Esophagus muscularis mucosa (tissue), 4 donors: ENCODE data around the gene HS6ST1. TPM values are rescaled to one million over a fixed set of nuclear protein-coding genes. Genes with fewer than 3 reads are reported as not detected.
"Not testable (repeated sequence)": the region's sequence is repeated elsewhere in the genome, so short reads cannot be mapped to it uniquely, and the experiment has no call there.

Source experiments
- DNase-seq: peaks from one replicate; pipeline ENCODE4 v3.0.0-alpha.2; 2017; ENCODE audit errors: extremely low spot score
- H3K27ac ChIP-seq, 4 donors: fragments of 200-600 bp; sonication (generic); replicated peaks in 1 of 4; 1 replicate in 3 of 4; 2 replicates in 1 of 4; pipeline ENCODE4 v1.5.1; 2016 to 2019; ENCODE audit warnings: mild to moderate bottlenecking in 1 of 4
- H3K27me3 ChIP-seq, 4 donors: fragments of 200-600 bp; sonication (generic); one replicate each; pipeline versions ENCODE4 v1.5.1 to v1.6.0; 2016 to 2019
- H3K36me3 ChIP-seq, 4 donors: fragments of 200-600 bp; sonication (generic); one replicate each; pipeline ENCODE4 v1.5.1; 2016 to 2019
- H3K4me1 ChIP-seq, 4 donors: fragments of 200-600 bp; sonication (generic); one replicate each; pipeline ENCODE4 v1.5.1; 2016 to 2019
- H3K4me3 ChIP-seq, 4 donors: fragments of 200-600 bp; sonication (generic); 1 replicate in 2 of 4; 2 replicates in 2 of 4; pipeline ENCODE4 v1.5.1; 2016 to 2019; ENCODE audit warnings: mild to moderate bottlenecking in 4 of 4, moderate library complexity in 1 of 4
- H3K9me3 ChIP-seq, 4 donors: fragments of 200-600 bp; sonication (generic); 1 replicate in 3 of 4; 2 replicates in 1 of 4; pipeline ENCODE4 v1.5.1; 2016 to 2019
- CTCF ChIP-seq, 3 experiments: fragments of 200-600 bp in 2 of 3; fragments of 450-650 bp in 1 of 3; sonication (generic) in 2 of 3; IDR thresholded peaks; one replicate each; pipeline ENCODE4 v1.5.1; 2017 to 2019; ENCODE audit warnings: antibody characterized with exemption in 3 of 3, mild to moderate bottlenecking in 2 of 3, moderate library complexity in 1 of 3
- EP300 ChIP-seq: sonication (generic); formaldehyde crosslinking; IDR thresholded peaks from one replicate; pipeline ENCODE4 v1.6.1; 2017; ENCODE audit warnings: antibody characterized with exemption
- POLR2A ChIP-seq: fragments of 450-650 bp; IDR thresholded peaks from one replicate; pipeline ENCODE4 v1.6.1; 2017; ENCODE audit warnings: antibody characterized with exemption, moderate library complexity, mild to moderate bottlenecking, low read depth
- POLR2AphosphoS5 ChIP-seq, 2 donors: sonication (generic); formaldehyde crosslinking; IDR thresholded peaks; one replicate each; pipeline ENCODE4 v1.6.1; 2017; ENCODE audit warnings: antibody characterized with exemption in 2 of 2
- WGBS: methylation state at CpG from one replicate; pipeline ENCODE4 v1.1.5; 2018; 5-methylcytosine and 5-hydroxymethylcytosine counted together
- intact Hi-C: fragments of 100-400 bp; cut with DNase I; formaldehyde crosslinking; loops from one replicate; pipeline ENCODE4 v1.15.1; 2023
- total RNA-seq, 4 donors: library from RNA; depleted of rRNA; stranded (reverse); fragments of >200 nt; gene quantifications; one replicate each; pipeline versions ENCODE4 v1.1.0 to v1.2.1, GENCODE V29; 2016

HS6ST1 gene
- total RNA-seq, 4 donors from 2014 or later, result 17.4 to 62.2 (median 38.5) TPM

GRCh38 chr2:128260239-128261138 is 58.2 kb downstream of the HS6ST1 start:
- 94% methylated on average over 7 of the region's 24 CpGs for WGBS
- peaks cover 0 to 11% (median 6%) of the 10 kb centered on the region in 4 donors for H3K4me1 ChIP-seq
- H3K27ac ChIP-seq, result peak overlapping the region in 2 of 4 donors; percentile 52 to 63
- no peaks in the 10 kb centered on the region for H3K9me3 ChIP-seq
- intact Hi-C loops, result no loop called here
- no peak for DNase-seq
- TF ChIP-seq POLR2AphosphoS5 (IDR thresholded peaks at IDR 0.05), result no peak
- no peak for TF ChIP-seq CTCF (IDR thresholded peaks at IDR 0.05)
- TF ChIP-seq POLR2A, result no peak
- no peak for TF ChIP-seq EP300
- no peaks in the 10 kb centered on the region for H3K27me3 ChIP-seq
- no peak overlapping the region for H3K4me3 ChIP-seq
- H3K36me3 ChIP-seq, result no peaks in the 10 kb centered on the region

DNA sequence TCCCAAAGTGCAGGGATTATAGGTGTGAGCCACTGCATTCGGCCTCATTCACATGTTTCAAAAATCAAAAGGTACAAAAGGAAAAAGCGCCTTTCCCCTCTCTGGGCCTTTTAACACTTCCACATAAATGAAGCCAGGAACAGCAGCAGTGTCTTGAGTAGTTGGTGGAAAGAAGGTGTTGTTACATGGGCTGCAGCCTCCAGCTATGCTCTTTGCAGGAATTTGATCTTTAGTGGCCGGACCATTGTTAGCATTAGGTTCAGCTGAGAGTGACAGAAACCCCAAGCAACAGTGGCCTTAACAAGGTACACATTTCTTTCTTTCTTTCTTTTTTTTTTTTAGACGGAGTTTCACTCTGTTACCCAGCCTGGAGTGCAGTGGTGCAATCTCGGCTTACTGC is 59.1 kb downstream of the HS6ST1 start:
- WGBS, result 96% methylated on average over 5 of the region's 5 CpGs
- H3K4me1 ChIP-seq, result peaks cover 0 to 11% (median 6%) of the 10 kb centered on the region in 4 donors
- H3K27ac ChIP-seq, result no peak overlapping the region
- no peaks in the 10 kb centered on the region for H3K27me3 ChIP-seq
- no peak for DNase-seq
- TF ChIP-seq POLR2AphosphoS5 (IDR thresholded peaks at IDR 0.05) (no peak), EP300 (no peak), POLR2A (no peak), CTCF (IDR thresholded peaks at IDR 0.05) (no peak)
- H3K9me3 ChIP-seq, result no peaks in the 10 kb centered on the region
- H3K36me3 ChIP-seq, result no peaks in the 10 kb centered on the region
- intact Hi-C loops, result no loop called here
- no peak overlapping the region for H3K4me3 ChIP-seq

GRCh38 chr2:128258218-128258617 is 60.5 kb downstream of the HS6ST1 start:
- Histone ChIP-seq H3K4me1 (peaks cover 0 to 11% (median 6%) of the 10 kb centered on the region in 4 donors), H3K9me3 (no peaks in the 10 kb centered on the region), H3K27ac (no peak overlapping the region), H3K4me3 (no peak overlapping the region), H3K27me3 (no peaks in the 10 kb centered on the region), H3K36me3 (no peaks in the 10 kb centered on the region)
- intact Hi-C loops, result no loop called here
- 96% methylated on average over 4 of the region's 6 CpGs for WGBS
- TF ChIP-seq EP300, result no peak
- TF ChIP-seq POLR2A, result no peak
- no peak for TF ChIP-seq CTCF (IDR thresholded peaks at IDR 0.05)
- TF ChIP-seq POLR2AphosphoS5 (IDR thresholded peaks at IDR 0.05), result no peak
- no peak for DNase-seq

DNA sequence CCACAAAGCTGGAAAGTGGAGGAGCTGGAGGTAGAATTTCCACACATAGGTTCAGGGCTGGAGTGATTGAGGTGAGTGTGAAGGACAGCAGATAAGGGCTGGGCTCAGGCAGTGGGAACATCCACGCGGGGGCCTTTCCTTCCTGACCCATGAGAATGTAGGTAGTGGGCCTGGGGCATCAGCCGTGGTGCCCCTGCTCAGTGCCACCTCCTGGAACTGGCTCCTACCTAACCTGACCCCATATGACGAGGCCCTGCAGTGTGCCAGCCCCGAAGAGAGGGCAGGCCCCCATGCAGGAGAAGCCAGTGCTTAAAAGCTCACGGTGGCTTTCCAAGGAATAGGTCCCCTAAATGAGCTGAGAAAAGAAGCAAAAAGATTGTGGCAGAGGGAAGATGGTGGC is 66.2 kb downstream of the HS6ST1 start:
- Histone ChIP-seq H3K36me3 (no peaks in the 10 kb centered on the region), H3K27ac (no peak overlapping the region), H3K9me3 (no peaks in the 10 kb centered on the region), H3K4me1 (no peaks in the 10 kb centered on the region), H3K27me3 (no peaks in the 10 kb centered on the region), H3K4me3 (no peak overlapping the region)
- 93% methylated on average over 6 of the region's 6 CpGs for WGBS
- TF ChIP-seq EP300 (no peak), POLR2AphosphoS5 (IDR thresholded peaks at IDR 0.05) (no peak), CTCF (IDR thresholded peaks at IDR 0.05) (no peak), POLR2A (no peak)
- no peak for DNase-seq
- intact Hi-C loops, result no loop called here

- H3K4me3 ChIP-seq, H3K27me3 ChIP-seq, H3K4me1 ChIP-seq, intact Hi-C loops, DNase-seq, H3K36me3 ChIP-seq, H3K9me3 ChIP-seq, H3K27ac ChIP-seq: not testable (repeated sequence)
- WGBS, result 95% methylated on average over 6 of the region's 6 CpGs
Observed at GRCh38 chr2:128252086-128252485, 66.6 kb downstream of the HS6ST1 start.
